GM12865 (cell line): ENCODE results near the gene HDGFL2.

Experiments
- DNase-seq: peaks from one replicate; pipeline ENCODE4 v3.0.0; 2010; ENCODE audit warnings: low read depth
- H3K4me3 ChIP-seq: 2 replicates; pipeline ENCODE4 v1.5.1; 2011; ENCODE audit warnings: mild to moderate bottlenecking, low read depth, low read length, control low read depth
- CTCF ChIP-seq: IDR thresholded peaks from 2 replicates; pipeline ENCODE4 v1.5.1; 2011; ENCODE audit warnings: low read length, control low read depth, low read depth, inconsistent platforms; ENCODE audit not compliant: insufficient read depth; ENCODE audit errors: missing control alignments

The HDGFL2 gene

GRCh38 chr19:4500841-4501591 is 28.9 kb downstream of the HDGFL2 start:
- TF ChIP-seq CTCF = no peak
- DNase-seq = no peak
- H3K4me3 ChIP-seq = no peak overlapping the region

GRCh38 chr19:4501691-4502090 is 29.6 kb downstream of the HDGFL2 start:
- no peak overlapping the region for H3K4me3 ChIP-seq
- TF ChIP-seq CTCF = no peak
- no peak for DNase-seq

- DNase-seq = no peak
- no peak overlapping the region for H3K4me3 ChIP-seq
- no peak for TF ChIP-seq CTCF
These were observed 30.4 kb downstream of the HDGFL2 start for GRCh38 chr19:4502282-4503131.

- no peak for DNase-seq
These were observed 31.2 kb downstream of the HDGFL2 start for GRCh38 chr19:4503132-4503824.

GRCh38 chr19:4503825-4504170 is 31.7 kb downstream of the HDGFL2 start:
- TF ChIP-seq CTCF = no peak
- H3K4me3 ChIP-seq = no peak overlapping the region
- no peak for DNase-seq

More at GRCh38 chr19:4503132-4503824, 31.2 kb downstream of the HDGFL2 start:
- TF ChIP-seq CTCF = no peak
- H3K4me3 ChIP-seq = no peak overlapping the region

GRCh38 chr19:4504297-4504701 is 32.2 kb downstream of the HDGFL2 start:
- H3K4me3 ChIP-seq = no peak overlapping the region
- no peak for TF ChIP-seq CTCF
- no peak for DNase-seq
